Uterus (tissue), 2 donors: ENCODE data around the gene MLEC.

ENCODE experiments used
- CTCF ChIP-seq, 4 experiments: fragments of 200-600 bp in 2 of 4; fragments of 450-650 bp in 2 of 4; sonication (generic) in 2 of 4; IDR thresholded peaks; one replicate each; pipeline ENCODE4 v1.5.1; 2016 to 2019; ENCODE audit warnings: antibody characterized with exemption in 4 of 4, mild to moderate bottlenecking in 2 of 4, moderate library complexity in 1 of 4
- POLR2A ChIP-seq, 2 donors: fragments of 450-650 bp; IDR thresholded peaks; one replicate each; pipeline ENCODE4 v1.6.1; 2016; ENCODE audit warnings: antibody characterized with exemption in 2 of 2, mild to moderate bottlenecking in 1 of 2, moderate library complexity in 1 of 2

- TF ChIP-seq POLR2A (IDR thresholded peaks at IDR 0.05), result no peak
- no peak for TF ChIP-seq CTCF (IDR thresholded peaks at IDR 0.05)
Measured at GRCh38 chr12:120663741-120664140, 23.2 kb upstream of the MLEC start.
